ENCODE data around the gene UGT2A3.
"Not testable (repeated sequence)": the region's sequence is repeated elsewhere in the genome, so short reads cannot be mapped to it uniquely, and the experiment has no call there.

The UGT2A3 gene

DNA sequence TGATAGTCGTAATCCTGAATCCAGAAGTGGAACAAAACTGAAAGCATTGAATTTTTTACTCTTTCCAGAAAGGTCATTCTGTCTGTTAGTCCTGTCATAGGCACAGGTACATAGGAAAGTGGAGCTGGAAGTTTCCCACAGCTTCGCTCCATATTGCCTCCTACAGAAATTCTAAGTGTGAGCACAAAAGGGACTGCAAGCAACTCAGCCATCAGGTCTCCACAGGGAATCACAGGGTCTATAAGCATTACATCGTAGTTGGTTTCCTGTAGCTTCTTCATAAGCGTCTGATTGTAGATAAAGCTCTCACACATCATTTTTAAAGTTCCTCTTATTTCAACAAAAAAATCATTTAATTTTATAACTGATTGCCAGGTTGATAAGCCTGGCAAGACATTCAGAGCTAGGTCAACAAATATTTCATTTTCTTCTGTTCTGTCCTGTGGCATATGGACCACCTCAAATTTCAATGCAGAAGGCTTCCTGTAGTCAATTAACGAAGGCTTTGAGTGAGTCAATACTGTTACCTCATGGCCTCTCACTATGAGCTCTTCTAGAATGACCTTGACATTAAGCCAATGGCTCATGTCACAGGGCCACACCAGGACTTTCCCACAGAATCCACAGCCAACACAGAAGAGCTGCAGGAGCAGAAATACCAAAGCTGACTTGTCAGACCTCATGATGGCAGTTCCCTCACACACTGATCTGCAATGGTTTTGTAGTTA, at the start of gene UGT2A3:
Gene UGT2A3 (minus strand): TSS at position 727 of the 728 bp plus-strand sequence. CDS start 44 bp downstream, at position 683.
- DNase-seq (ENCODE audit: low read depth, low spot score): no peak

DNA sequence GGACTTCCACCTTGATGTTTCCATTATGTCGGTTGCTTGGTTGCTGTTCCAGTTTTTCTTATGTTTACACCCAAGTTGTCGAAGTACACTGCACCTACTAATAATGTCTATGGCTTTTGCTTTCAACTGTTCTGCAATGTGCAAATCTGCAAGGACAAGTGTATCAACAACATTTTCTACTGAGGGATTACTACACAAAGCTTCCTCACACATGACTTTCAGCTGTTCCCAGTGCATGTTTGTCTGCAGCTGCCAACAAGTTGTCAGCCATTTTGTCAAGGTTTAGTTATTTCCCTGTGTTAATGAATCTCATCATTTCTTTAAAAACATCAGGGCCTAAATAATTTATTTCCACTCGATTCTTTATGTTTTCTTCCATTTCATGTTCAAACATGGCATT, 45.4 kb upstream of the UGT2A3 start:
- DNase-seq (ENCODE audit: low read depth, low spot score): no peak

GRCh38 chr4:68995292-68995691, 43.7 kb upstream of the UGT2A3 start:
- DNase-seq (ENCODE audit: low read depth, low spot score): no peak

- no peak for DNase-seq (ENCODE audit: low read depth, low spot score)
These were observed 35.4 kb upstream of the UGT2A3 start for GRCh38 chr4:68987007-68987406.

GRCh38 chr4:68985442-68985841, 33.8 kb upstream of the UGT2A3 start:
- no peak for DNase-seq (ENCODE audit: low read depth, low spot score)

DNA sequence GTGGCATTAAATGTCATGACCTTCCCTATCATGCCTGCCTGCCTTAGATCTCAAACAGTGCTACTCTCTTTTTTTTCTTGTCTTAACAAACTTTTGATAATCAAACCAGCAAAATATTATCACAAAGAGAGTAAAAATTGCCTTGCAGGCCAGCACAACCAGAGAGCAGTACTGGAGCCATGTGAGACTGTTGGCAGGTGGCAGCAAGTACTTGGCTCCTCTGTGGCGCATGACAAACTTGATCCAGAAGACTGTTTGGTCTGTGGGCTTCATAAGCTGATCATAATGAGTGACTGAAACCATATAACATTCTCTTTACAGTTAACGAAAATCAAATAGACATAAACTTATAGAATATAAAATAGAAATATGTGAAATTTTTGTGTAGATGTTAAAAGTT, 33.3 kb upstream of the UGT2A3 start:
- no peak for DNase-seq (ENCODE audit: low read depth, low spot score)

DNA sequence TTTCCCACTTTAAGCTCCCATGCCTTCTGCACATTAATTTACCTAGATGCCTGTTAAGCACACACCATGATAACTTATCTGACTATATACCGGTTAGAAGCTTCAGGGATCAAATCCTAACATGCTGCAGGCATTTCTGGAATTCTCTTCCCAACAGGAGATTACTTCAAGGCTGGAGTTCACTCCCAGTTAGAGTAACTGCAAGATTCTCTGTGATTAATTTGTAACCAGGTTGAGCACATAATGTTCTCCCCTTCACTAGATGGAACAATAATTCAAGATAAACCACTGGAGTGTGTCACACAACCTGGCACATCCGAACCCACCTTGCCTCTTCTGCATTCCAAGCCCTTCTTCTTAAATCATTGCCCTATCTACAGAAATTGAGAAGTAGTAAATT, 11.8 kb upstream of the UGT2A3 start:
- DNase-seq (ENCODE audit: low read depth, low spot score): no peak

GRCh38 chr4:68962868-68963267, 11.3 kb upstream of the UGT2A3 start:
- no peak for DNase-seq (ENCODE audit: low read depth, low spot score)

DNA sequence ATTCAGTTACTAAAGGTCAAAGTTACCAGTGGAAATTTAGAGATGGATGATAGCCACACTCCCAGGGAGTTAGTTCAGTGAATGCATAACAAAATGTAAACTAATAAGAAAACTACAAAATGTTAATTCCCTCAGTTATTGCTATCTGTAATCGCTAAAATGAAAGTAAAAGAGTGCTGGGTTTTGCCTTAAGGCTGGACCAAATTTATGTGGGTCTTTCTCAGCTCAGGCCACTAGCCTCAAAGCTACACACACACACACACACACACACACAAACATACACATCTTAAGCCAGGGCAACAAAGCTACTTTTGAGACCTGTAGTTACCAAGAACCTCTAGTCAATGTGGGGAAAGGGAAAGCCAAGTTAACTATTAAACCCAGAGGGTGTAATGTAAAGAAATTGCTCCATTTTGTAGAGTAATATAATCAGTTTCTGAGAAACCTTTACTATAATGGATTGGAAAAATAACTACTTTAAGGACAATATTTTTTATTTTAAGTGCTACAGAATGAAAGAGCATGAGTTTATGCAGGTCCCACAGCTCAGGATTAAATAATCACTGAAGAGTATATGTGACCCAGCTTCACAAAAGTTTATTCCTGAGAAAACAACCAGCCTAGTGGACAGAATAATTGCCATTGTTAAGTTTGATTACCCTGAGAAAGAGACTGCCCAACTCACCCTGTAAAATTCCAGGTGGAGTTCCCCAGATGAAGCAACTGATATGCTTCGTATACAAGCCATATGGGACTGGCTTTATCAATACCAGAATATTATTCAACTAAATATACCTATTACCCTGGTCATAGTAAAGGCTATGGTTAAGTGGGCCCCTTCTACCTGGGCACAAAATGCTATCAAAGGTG, 8.9 kb upstream of the UGT2A3 start:
- no peak for DNase-seq (ENCODE audit: low read depth, low spot score)

GRCh38 chr4:68959085-68959484, 7.5 kb upstream of the UGT2A3 start:
- not testable (repeated sequence) for DNase-seq (ENCODE audit: low read depth, low spot score)

DNA sequence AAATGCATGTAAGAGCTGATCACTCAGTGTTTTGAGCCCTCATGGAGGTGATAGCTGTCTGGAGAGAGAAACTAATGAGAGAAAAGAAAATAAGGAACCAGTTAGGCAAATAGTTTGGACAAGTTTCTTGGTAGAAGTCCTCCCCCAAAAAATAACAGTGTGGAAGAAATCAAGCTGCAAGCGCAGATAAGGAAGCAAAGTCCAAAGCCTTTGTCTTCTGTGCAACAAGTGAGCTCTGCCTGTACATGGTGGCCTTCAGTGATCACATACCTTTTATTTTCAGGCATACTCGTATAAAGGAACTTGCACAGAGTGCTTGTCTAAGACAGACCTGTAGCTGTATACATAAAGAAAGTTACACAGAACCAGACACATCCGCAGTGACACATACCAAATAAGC, 2.5 kb upstream of the UGT2A3 start:
- no peak for DNase-seq (ENCODE audit: low read depth, low spot score)

GRCh38 chr4:68953056-68953596, 1.5 kb upstream of the UGT2A3 start:
- DNase-seq (ENCODE audit: low read depth, low spot score): no peak

DNA sequence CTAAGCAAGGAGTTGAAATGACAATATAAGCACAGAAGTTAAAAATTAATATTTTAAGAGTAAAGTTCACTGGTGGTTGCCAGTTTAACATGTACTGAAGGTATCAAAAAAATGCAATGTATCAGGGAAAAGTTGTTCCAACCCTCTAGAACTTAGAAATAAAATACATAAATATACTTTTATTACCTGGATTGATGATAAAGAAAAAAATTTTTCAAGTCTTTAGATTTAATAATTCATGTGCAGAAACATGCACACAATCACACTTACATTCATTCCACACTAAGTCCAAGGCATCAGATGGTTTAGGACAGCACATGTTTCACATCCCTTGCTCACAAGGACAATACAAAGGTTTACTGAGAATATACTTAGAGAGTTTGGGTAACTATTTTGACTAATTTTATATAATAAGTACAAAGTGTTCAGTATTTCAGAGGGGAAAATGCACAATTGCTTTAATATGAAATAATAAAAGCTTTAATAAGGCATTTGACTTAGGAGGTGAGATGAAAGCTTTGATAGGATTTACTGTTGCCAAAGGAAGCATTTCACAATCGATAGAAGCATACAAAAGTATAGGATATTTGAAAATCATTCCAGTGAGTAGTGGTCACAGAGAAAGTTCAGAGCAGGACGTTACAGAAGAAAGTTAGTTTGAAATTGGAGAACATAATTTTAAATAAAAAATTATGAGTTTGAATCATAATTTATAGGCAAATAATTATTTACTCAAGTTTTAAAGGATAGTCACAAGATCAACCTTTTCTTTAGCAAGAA, 392 bp upstream of the UGT2A3 start:
- DNase-seq (ENCODE audit: low read depth, low spot score): no peak

DNA sequence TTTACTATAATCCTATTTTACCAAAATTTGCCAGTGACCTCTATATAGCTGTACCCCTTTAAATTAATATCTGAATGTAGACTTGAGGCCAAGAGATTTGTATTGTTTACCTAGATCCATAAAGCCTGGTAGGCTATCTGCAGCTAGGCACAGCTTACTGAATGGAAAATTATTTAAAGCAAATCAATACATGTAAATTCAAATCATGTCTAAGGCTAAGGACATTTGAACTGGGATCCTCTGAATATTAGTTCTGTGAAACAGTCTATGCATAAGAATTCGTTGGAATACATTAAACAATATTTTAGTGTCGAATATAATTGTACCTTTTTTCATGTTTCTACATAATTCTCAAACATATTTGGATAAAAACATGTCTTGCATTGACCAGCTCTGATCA, 1.6 kb downstream of the UGT2A3 start:
- DNase-seq (ENCODE audit: low read depth, low spot score): no peak

- DNase-seq (ENCODE audit: low read depth, low spot score): no peak
These were observed 2.6 kb downstream of the UGT2A3 start for GRCh38 chr4:68948985-68949384.

DNA sequence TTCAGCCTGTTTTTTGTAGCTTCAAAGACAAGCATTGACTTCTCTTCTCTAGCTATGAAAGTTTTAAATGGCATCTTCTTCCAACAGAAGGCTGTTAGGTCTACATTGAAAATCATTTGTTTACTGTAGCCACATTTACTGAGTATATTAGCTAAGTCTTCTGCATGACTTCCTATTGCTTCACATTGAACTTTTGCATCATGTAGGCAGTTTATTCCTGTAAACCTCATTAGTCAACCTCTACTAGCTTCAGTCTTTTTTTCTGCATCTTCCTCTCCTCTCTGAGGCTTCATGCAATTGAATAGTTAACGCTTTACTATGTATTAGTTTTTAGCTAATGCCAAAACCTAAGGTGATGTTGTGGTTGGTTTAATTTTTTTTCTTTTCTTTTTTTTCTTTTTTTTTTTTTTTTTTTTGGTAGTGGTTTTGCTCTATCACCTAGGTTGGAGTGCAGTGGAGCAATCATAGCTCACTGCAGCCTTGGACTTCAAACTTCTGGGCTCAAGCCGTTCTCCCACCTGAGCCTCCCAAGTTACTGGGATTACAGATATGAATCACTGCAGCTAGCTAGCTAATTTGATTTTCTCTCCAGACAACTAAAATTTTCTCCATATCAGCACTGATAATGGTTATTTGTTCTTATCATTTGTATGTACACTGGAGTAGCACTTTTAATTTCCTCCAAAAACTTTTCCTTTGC, 3.4 kb downstream of the UGT2A3 start:
- DNase-seq (ENCODE audit: low read depth, low spot score): no peak

- DNase-seq (ENCODE audit: low read depth, low spot score): no peak
These were observed 22.4 kb downstream of the UGT2A3 start for GRCh38 chr4:68929076-68929737.

DNA sequence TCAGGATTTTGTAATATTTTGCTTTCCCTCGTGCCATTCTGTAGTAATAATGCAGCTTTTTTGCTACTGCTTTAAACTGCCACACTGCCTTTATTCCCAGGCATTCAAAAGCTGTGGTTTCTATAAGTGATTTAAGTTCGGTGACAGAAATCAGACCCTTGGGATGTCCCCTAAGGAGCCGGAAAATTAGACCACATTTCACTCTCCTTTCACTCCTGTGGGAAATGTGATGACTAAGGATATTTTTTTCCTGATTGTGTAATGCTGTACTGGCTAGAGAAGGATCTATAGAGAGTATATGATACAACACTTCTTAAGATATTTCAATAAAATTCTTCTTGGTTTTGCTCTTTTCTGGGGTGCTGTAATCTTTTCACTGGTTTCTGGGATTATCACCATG, 24.4 kb downstream of the UGT2A3 start:
- no peak for DNase-seq (ENCODE audit: low read depth, low spot score)

DNA sequence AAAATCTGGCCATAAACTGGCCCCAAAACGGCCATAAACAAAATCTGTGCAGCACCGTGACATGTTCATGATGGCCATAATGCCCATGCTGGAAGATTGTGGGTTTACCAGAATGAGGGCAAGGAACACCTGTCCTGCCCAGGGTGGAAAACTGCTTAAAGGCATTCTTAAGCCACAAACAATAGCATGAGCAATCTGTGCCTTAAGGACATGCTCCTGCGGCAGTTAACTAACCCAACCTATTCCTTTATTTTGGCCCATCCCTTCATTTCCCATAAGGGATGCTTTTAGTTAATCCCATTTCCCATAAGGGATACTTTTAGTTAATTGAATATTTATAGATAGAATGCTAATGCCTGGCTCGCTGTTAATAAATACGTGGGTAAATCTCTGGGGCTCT, 29.4 kb downstream of the UGT2A3 start:
- DNase-seq (ENCODE audit: low read depth, low spot score): not testable (repeated sequence)

DNA sequence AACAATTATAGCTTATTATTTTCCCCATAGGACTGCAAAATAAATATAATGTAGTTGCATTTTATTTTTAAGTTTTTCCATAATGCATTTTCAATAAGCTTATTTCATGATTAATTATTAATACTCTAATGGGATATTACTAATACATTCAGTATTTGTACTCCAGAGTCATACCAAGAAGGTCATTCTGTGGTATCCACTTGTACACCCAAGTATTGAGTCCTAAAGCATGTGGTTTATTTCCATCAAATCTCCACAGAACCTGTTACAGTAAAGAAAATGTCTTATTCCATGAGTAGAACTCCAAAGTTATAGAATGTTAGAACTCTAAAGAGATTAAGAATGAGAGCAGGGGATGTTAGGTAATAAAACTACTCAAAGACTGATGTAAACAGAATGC, 30.6 kb downstream of the UGT2A3 start:
- DNase-seq (ENCODE audit: low read depth, low spot score): no peak

- no peak for DNase-seq (ENCODE audit: low read depth, low spot score)
These were observed 34.6 kb downstream of the UGT2A3 start for GRCh38 chr4:68917016-68917415.
